NCI-H146 (cell line): ENCODE results near the gene CCL4L2.
"Not testable (repeated sequence)": the region's sequence is repeated elsewhere in the genome, so short reads cannot be mapped to it uniquely, and the experiment has no call there.

ENCODE experiments used
- DNase-seq: peaks from one replicate; lab custom pipeline; 2025; lab: John Stamatoyannopoulos, UW

Gene CCL4L2

GRCh38 chr17:36210439-36211211 lies at the start of gene CCL4L2:
Gene CCL4L2 (plus strand): TSS chr17:36211063.
- not testable (repeated sequence) for DNase-seq

- DNase-seq = not testable (repeated sequence)
These were observed 42.0 kb upstream of the CCL4L2 start for GRCh38 chr17:36168836-36169235.

- DNase-seq = not testable (repeated sequence)
These were observed 34.3 kb upstream of the CCL4L2 start, which contains the start of gene TBC1D3B for GRCh38 chr17:36176536-36176935. Gene TBC1D3B (minus strand): TSS chr17:36176636. CDS start chr17:36175050, 1,586 bp downstream.

GRCh38 chr17:36181446-36182175 lies 29.3 kb upstream of the CCL4L2 start:
- DNase-seq = not testable (repeated sequence)

- no peak for DNase-seq
These were observed 28.5 kb upstream of the CCL4L2 start for GRCh38 chr17:36182176-36183000.

GRCh38 chr17:36183001-36183971 lies 27.6 kb upstream of the CCL4L2 start:
- no peak for DNase-seq

- no peak for DNase-seq
These were observed 26.7 kb upstream of the CCL4L2 start for GRCh38 chr17:36184023-36184765.

GRCh38 chr17:36185416-36185815 lies 25.4 kb upstream of the CCL4L2 start:
- DNase-seq = no peak

GRCh38 chr17:36186810-36187763 lies 23.8 kb upstream of the CCL4L2 start:
- DNase-seq = not testable (repeated sequence)

GRCh38 chr17:36187943-36188665 lies 22.8 kb upstream of the CCL4L2 start:
- DNase-seq = not testable (repeated sequence)

GRCh38 chr17:36188891-36189306 lies 22.0 kb upstream of the CCL4L2 start:
- no peak for DNase-seq

GRCh38 chr17:36189993-36190392 lies 20.9 kb upstream of the CCL4L2 start:
- not testable (repeated sequence) for DNase-seq

- DNase-seq = not testable (repeated sequence)
These were observed 20.1 kb upstream of the CCL4L2 start for GRCh38 chr17:36190549-36191330.

- no peak for DNase-seq
These were observed 17.6 kb upstream of the CCL4L2 start for GRCh38 chr17:36193216-36193775.

GRCh38 chr17:36194147-36194831 lies 16.6 kb upstream of the CCL4L2 start:
- not testable (repeated sequence) for DNase-seq

GRCh38 chr17:36194832-36195433 lies 15.9 kb upstream of the CCL4L2 start:
- not testable (repeated sequence) for DNase-seq
